CD14-positive monocyte (primary cell): ENCODE measurements around the gene CMTM4. TPM values are rescaled to one million over a fixed set of nuclear protein-coding genes. Genes with fewer than 3 reads are reported as not detected.

Experiments
- DNase-seq, 3 donors: peaks; one replicate each; pipeline ENCODE4 v3.0.0-alpha.2; 2011 to 2022
- H2AFZ ChIP-seq: 2 replicates; pipeline ENCODE4 v1.6.0; 2012; ENCODE audit warnings: mild to moderate bottlenecking, low read depth, low read length, inconsistent platforms; ENCODE audit not compliant: insufficient read depth, poor library complexity, severe bottlenecking
- H3K27ac ChIP-seq, 2 donors: 1 replicate in 1 of 2; 2 replicates in 1 of 2; pipeline ENCODE4 v1.5.1; 2012 to 2013; ENCODE audit warnings: low read length in 2 of 2, control low read depth in 1 of 2, inconsistent platforms in 1 of 2, low read depth in 1 of 2, mild to moderate bottlenecking in 1 of 2
- H3K27me3 ChIP-seq, 2 donors: one replicate each; pipeline versions ENCODE4 v1.6.0 to v1.6.1; 2011 to 2013; ENCODE audit warnings: low read length in 2 of 2; ENCODE audit not compliant: control insufficient read depth in 2 of 2, insufficient read depth in 2 of 2
- H3K36me3 ChIP-seq, 2 donors: replicated peaks in 1 of 2; 1 replicate in 1 of 2; 2 replicates in 1 of 2; pipeline versions ENCODE4 v1.5.1 to v1.6.1; 2012 to 2013; ENCODE audit warnings: low read length in 2 of 2, control low read depth in 1 of 2, inconsistent platforms in 1 of 2, mild to moderate bottlenecking in 1 of 2; ENCODE audit not compliant: insufficient read depth in 2 of 2, control insufficient read depth in 1 of 2
- H3K4me1 ChIP-seq, 2 donors: 1 replicate in 1 of 2; 2 replicates in 1 of 2; pipeline versions ENCODE4 v1.5.1 to v1.6.1; 2012 to 2013; ENCODE audit warnings: low read length in 2 of 2, control low read depth in 1 of 2, inconsistent platforms in 1 of 2, mild to moderate bottlenecking in 1 of 2, moderate library complexity in 1 of 2; ENCODE audit not compliant: insufficient read depth in 2 of 2, control insufficient read depth in 1 of 2
- H3K4me2 ChIP-seq: replicated peaks from 2 replicates; pipeline ENCODE3; 2012; ENCODE audit warnings: low read length, moderate library complexity, mild to moderate bottlenecking; ENCODE audit not compliant: poor library complexity, severe bottlenecking; ENCODE audit errors: extremely low read depth
- H3K4me3 ChIP-seq, 3 experiments: fragments of 200-600 bp in 1 of 3; sonication (generic) in 1 of 3; replicated peaks in 1 of 3; 1 replicate in 2 of 3; 2 replicates in 1 of 3; pipeline ENCODE4 v1.5.1; 2011 to 2013; ENCODE audit warnings: low read length in 3 of 3, mild to moderate bottlenecking in 3 of 3, control low read depth in 2 of 3, low read depth in 2 of 3, inconsistent platforms in 1 of 3, moderate library complexity in 1 of 3
- H3K79me2 ChIP-seq: 2 replicates; pipeline ENCODE4 v1.6.0; 2012; ENCODE audit warnings: mild to moderate bottlenecking, control low read depth, inconsistent platforms, low read length, moderate library complexity; ENCODE audit not compliant: insufficient read depth
- H3K9ac ChIP-seq: 2 replicates; pipeline ENCODE4 v1.6.0; 2017; ENCODE audit warnings: low read length, mild to moderate bottlenecking; ENCODE audit not compliant: insufficient read depth, poor library complexity, severe bottlenecking
- H3K9me3 ChIP-seq, 2 donors: replicated peaks in 1 of 2; 1 replicate in 1 of 2; 2 replicates in 1 of 2; pipeline versions ENCODE4 v1.5.1 to v1.6.1; 2012 to 2013; ENCODE audit warnings: low read length in 2 of 2, control low read depth in 1 of 2; ENCODE audit not compliant: control insufficient read depth in 1 of 2, insufficient read depth in 1 of 2
- H4K20me1 ChIP-seq: 2 replicates; pipeline ENCODE4 v1.6.0; 2012; ENCODE audit warnings: mild to moderate bottlenecking, low read length, control low read depth, moderate library complexity; ENCODE audit not compliant: insufficient read depth
- H3K27ac Mint-ChIP-seq, 7 donors: one replicate each; pipeline ENCODE4 v1.8.0; 2020; ENCODE audit warnings: mild to moderate bottlenecking in 7 of 7, mixed read lengths in 7 of 7, moderate library complexity in 6 of 7, inconsistent platforms in 2 of 7
- H3K27me3 Mint-ChIP-seq, 3 donors: one replicate each; pipeline ENCODE4 v1.8.0; 2021 to 2022; ENCODE audit warnings: low read depth in 3 of 3, mild to moderate bottlenecking in 3 of 3, mixed read lengths in 3 of 3, moderate library complexity in 3 of 3, inconsistent platforms in 1 of 3
- H3K36me3 Mint-ChIP-seq, 2 donors: one replicate each; pipeline ENCODE4 v1.8.0; 2020; ENCODE audit warnings: mixed read lengths in 2 of 2, inconsistent platforms in 1 of 2, mild to moderate bottlenecking in 1 of 2
- H3K4me1 Mint-ChIP-seq: one replicate; pipeline ENCODE4 v1.8.0; 2020; ENCODE audit warnings: mild to moderate bottlenecking, mixed read lengths
- H3K4me3 Mint-ChIP-seq, 2 donors: one replicate each; pipeline ENCODE4 v1.8.0; 2020; ENCODE audit warnings: mild to moderate bottlenecking in 2 of 2, mixed read lengths in 2 of 2, moderate library complexity in 1 of 2
- H3K9me3 Mint-ChIP-seq, 7 donors: one replicate each; pipeline ENCODE4 v1.8.0; 2020 to 2022; ENCODE audit warnings: mixed read lengths in 7 of 7, mild to moderate bottlenecking in 6 of 7, moderate library complexity in 6 of 7, inconsistent platforms in 2 of 7
- WGBS: methylation state at CpG from one replicate; pipeline ENCODE4 v1.1.5; 2013; ENCODE audit warnings: missing lambda C conversion rate; ENCODE audit not compliant: insufficient coverage; 5-methylcytosine and 5-hydroxymethylcytosine counted together
- intact Hi-C, 2 donors: fragments of 100-400 bp; cut with micrococcal nuclease; formaldehyde crosslinking; loops; one replicate each; pipeline versions ENCODE4 v1.15.0 to v1.15.1; 2023
- polyA plus RNA-seq, 3 donors: library from polyadenylated mRNA; depleted of rRNA in 1 of 3; unstranded in 2 of 3; stranded (reverse) in 1 of 3; fragments of 300-500 nt in 2 of 3; fragments of >200 nt in 1 of 3; fragmentation: Illumina TruSeq in 2 of 3; gene quantifications; 1 replicate in 2 of 3; 2 replicates in 1 of 3; pipeline ENCODE4 v1.2.3, GENCODE V29; 2012 to 2021
- TF ChIP-seq, protein P1 (sequence below): fragments of 200-600 bp; IDR thresholded peaks from one replicate; pipeline ENCODE4 v1.8.0; 2022; ENCODE audit warnings: antibody characterized with exemption, mild to moderate bottlenecking

The CMTM4 gene
- polyA plus RNA-seq, 3 donors, result 0.41 to 21.2 (median 0.45) TPM

- Mint-ChIP-seq H3K4me1 (peaks cover 35% of the 10 kb centered on the region), H3K9me3 (peaks cover 0 to 11% (median 4%) of the 10 kb centered on the region in 7 donors), H3K4me3 (peak within 1 kb of the TSS; percentile 76 to 88), H3K36me3 (peaks cover 32 to 42% of the 10 kb centered on the region in 2 donors), H3K27me3 (peaks cover 36 to 40% (median 39%) of the 10 kb centered on the region in 3 donors), H3K27ac (peak within 1 kb of the TSS in 2 of 7 donors; percentile 30 to 64)
- intact Hi-C loops, result no loop called here
- Histone ChIP-seq H3K4me1 (peaks cover 14% of the 10 kb centered on the region in 2 donors), H3K9me3 (peaks cover 0 to 6% of the 10 kb centered on the region in 2 donors), H3K4me3 (peak within 1 kb of the TSS in 2 of 3 experiments; percentile 23 to 71), H3K9ac (peak within 1 kb of the TSS; percentile 47), H3K36me3 (no peaks in the 10 kb centered on the region), H3K79me2 (no peaks in the 10 kb centered on the region), H3K27ac (no peak within 1 kb of the TSS), H2AFZ (peak within 1 kb of the TSS; percentile 79), H3K27me3 (peaks cover 27 to 32% of the 10 kb centered on the region in 2 donors), H3K4me2 (peak within 1 kb of the TSS; percentile 71), H4K20me1 (no peaks in the 10 kb centered on the region)
- WGBS, result 8% methylated on average over 70 of the region's 77 CpGs
- TF ChIP-seq, protein P1, sequence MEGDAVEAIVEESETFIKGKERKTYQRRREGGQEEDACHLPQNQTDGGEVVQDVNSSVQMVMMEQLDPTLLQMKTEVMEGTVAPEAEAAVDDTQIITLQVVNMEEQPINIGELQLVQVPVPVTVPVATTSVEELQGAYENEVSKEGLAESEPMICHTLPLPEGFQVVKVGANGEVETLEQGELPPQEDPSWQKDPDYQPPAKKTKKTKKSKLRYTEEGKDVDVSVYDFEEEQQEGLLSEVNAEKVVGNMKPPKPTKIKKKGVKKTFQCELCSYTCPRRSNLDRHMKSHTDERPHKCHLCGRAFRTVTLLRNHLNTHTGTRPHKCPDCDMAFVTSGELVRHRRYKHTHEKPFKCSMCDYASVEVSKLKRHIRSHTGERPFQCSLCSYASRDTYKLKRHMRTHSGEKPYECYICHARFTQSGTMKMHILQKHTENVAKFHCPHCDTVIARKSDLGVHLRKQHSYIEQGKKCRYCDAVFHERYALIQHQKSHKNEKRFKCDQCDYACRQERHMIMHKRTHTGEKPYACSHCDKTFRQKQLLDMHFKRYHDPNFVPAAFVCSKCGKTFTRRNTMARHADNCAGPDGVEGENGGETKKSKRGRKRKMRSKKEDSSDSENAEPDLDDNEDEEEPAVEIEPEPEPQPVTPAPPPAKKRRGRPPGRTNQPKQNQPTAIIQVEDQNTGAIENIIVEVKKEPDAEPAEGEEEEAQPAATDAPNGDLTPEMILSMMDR, result no peak
- DNase-seq, result no peak
Measured at GRCh38 chr16:66578651-66579531, 117.7 kb downstream of the CMTM4 start, which contains the start of gene CMTM2. Gene CMTM2 (plus strand): TSS chr16:66579463. CDS start chr16:66579608, 145 bp downstream.

GRCh38 chr16:66576296-66576695, 120.2 kb downstream of the CMTM4 start:
- Histone ChIP-seq H3K79me2 (no peaks in the 10 kb centered on the region), H3K27ac (no peak overlapping the region), H3K9ac (no peak overlapping the region), H3K4me2 (no peak overlapping the region), H4K20me1 (no peaks in the 10 kb centered on the region), H3K9me3 (peaks cover 0 to 6% of the 10 kb centered on the region in 2 donors), H3K36me3 (no peaks in the 10 kb centered on the region), H2AFZ (no peak overlapping the region), H3K27me3 (peaks cover 27 to 32% of the 10 kb centered on the region in 2 donors), H3K4me3 (no peak overlapping the region), H3K4me1 (peaks cover 11 to 14% of the 10 kb centered on the region in 2 donors)
- 86% methylated on average over 1 of the region's 5 CpGs for WGBS
- Mint-ChIP-seq H3K27me3 (peaks cover 36 to 39% (median 38%) of the 10 kb centered on the region in 3 donors), H3K4me3 (no peak overlapping the region), H3K9me3 (peaks cover 0 to 11% (median 4%) of the 10 kb centered on the region in 7 donors), H3K4me1 (peaks cover 39% of the 10 kb centered on the region), H3K36me3 (peaks cover 34 to 40% of the 10 kb centered on the region in 2 donors), H3K27ac (no peak overlapping the region)
- DNase-seq, result no peak
- TF ChIP-seq, protein P1, result no peak
- intact Hi-C loops, result no loop called here
